ENCODE results near the gene NDUFAB1. TPM values are rescaled to one million over a fixed set of nuclear protein-coding genes. Genes with fewer than 3 reads are reported as not detected.
"Not testable (repeated sequence)": the region's sequence is repeated elsewhere in the genome, so short reads cannot be mapped to it uniquely, and the experiment has no call there.

Gene NDUFAB1
- total and polyA plus RNA-seq, 10 donors, result 40.1 to 140 (median 63.6) TPM

DNA sequence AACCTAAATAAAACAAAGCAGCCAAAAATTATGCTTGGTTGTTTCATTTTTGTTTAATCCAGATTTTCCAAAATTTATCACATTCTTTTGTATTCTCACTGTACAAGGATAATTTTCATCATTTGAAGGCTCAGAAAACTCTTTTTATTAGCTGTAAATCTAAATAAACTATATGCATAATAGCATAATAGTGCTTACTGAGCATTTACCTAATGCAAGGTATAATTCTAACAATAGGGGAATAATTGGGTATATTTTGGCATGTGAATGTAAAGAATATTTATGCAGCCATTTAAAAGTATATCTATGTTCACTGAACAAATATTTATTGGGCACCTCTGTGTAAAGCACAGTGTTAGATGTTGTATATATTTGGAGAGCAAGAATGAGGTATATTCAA lies 28.0 kb upstream of the NDUFAB1 start:
- TF ChIP-seq POLR2AphosphoS5 (IDR thresholded peaks at IDR 0.05), result no peak
- TF ChIP-seq, protein P1, sequence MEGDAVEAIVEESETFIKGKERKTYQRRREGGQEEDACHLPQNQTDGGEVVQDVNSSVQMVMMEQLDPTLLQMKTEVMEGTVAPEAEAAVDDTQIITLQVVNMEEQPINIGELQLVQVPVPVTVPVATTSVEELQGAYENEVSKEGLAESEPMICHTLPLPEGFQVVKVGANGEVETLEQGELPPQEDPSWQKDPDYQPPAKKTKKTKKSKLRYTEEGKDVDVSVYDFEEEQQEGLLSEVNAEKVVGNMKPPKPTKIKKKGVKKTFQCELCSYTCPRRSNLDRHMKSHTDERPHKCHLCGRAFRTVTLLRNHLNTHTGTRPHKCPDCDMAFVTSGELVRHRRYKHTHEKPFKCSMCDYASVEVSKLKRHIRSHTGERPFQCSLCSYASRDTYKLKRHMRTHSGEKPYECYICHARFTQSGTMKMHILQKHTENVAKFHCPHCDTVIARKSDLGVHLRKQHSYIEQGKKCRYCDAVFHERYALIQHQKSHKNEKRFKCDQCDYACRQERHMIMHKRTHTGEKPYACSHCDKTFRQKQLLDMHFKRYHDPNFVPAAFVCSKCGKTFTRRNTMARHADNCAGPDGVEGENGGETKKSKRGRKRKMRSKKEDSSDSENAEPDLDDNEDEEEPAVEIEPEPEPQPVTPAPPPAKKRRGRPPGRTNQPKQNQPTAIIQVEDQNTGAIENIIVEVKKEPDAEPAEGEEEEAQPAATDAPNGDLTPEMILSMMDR (IDR thresholded peaks at IDR 0.05 in 8 of 11, conservative IDR thresholded peaks at IDR 0.05 in 3 of 11), result no peak
- no peak for TF ChIP-seq POLR2A (IDR thresholded peaks at IDR 0.05)
- peaks cover 2 to 100% (median 85%) of the 10 kb centered on the region in 6 donors for H3K36me3 ChIP-seq
- no peak for DNase-seq
- intact Hi-C loops (cut with DNase I; ENCODE audit: low total_unique reads), result no loop called here
- no peaks in the 10 kb centered on the region for H3K9me3 ChIP-seq
- no peaks in the 10 kb centered on the region for H3K27me3 ChIP-seq (replicated peaks in 1 of 7)
- H3K4me1 ChIP-seq, result no peaks in the 10 kb centered on the region
- no peak overlapping the region for H3K27ac ChIP-seq
- H3K4me3 ChIP-seq, result no peak overlapping the region

DNA sequence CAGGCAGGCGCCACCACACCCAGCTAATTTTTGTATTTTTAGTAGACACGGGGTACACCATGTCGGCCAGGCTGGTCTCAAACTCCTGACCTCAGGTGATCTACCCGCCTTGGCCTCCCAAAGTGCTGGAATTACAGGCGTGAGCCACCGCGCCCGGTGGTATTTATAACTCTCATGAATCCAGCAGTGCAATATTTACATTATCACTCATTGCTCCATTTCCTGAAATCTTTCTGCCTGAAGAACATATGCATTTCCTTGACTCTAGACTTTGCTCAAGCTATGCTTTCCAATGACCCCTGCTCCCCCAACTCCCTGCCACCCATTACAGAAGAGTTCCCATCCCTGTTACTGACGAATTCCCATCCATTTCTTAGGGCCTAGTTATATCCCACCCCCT lies 19.7 kb upstream of the NDUFAB1 start:
- 87 to 96% (median 90%) methylated on average over 9 of the region's 9 CpGs for WGBS, 5 donors
- Histone ChIP-seq H3K36me3 (peaks cover 0 to 96% (median 64%) of the 10 kb centered on the region in 6 donors), H3K4me1 (no peaks in the 10 kb centered on the region), H3K27ac (no peak overlapping the region), H3K27me3 (replicated peaks in 1 of 7) (no peaks in the 10 kb centered on the region), H3K9me3 (no peaks in the 10 kb centered on the region), H3K4me3 (no peak overlapping the region)
- no peak for DNase-seq
- TF ChIP-seq POLR2AphosphoS5 (IDR thresholded peaks at IDR 0.05) (no peak), POLR2A (IDR thresholded peaks at IDR 0.05) (no peak)
- TF ChIP-seq, protein P1 (IDR thresholded peaks at IDR 0.05 in 8 of 11, conservative IDR thresholded peaks at IDR 0.05 in 3 of 11), result no peak
- intact Hi-C loops (cut with DNase I; ENCODE audit: low total_unique reads), result no loop called here

DNA sequence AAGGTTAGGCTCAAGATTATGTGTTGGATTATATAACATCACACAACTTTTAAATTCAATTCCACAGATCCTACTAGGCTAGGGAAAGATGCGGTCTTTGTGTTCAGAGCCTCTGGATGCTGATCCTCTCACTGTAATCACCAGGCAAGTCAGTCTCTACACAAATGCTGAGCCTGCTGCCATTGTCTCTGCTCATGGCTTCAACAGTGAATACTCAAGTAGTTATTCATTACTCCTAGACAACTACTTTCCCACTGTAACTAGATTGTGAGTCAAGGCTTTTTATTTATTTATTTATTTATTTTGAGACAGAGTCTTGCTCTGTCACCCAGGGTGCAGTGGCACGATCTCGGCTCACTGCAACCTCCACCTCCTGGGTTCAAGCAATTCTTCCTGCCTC lies 15.8 kb upstream of the NDUFAB1 start:
- no peak overlapping the region for H3K4me3 ChIP-seq
- intact Hi-C loops (cut with DNase I; ENCODE audit: low total_unique reads), result no loop called here
- TF ChIP-seq, protein P1 (IDR thresholded peaks at IDR 0.05 in 8 of 11, conservative IDR thresholded peaks at IDR 0.05 in 3 of 11), result no peak
- no peak for TF ChIP-seq POLR2A (IDR thresholded peaks at IDR 0.05)
- TF ChIP-seq POLR2AphosphoS5 (IDR thresholded peaks at IDR 0.05), result no peak
- H3K9me3 ChIP-seq, result no peaks in the 10 kb centered on the region
- H3K36me3 ChIP-seq, result peaks cover 0 to 94% (median 38%) of the 10 kb centered on the region in 6 donors
- no peaks in the 10 kb centered on the region for H3K4me1 ChIP-seq
- no peaks in the 10 kb centered on the region for H3K27me3 ChIP-seq (replicated peaks in 1 of 7)
- no peak overlapping the region for H3K27ac ChIP-seq
- WGBS, 5 donors, result 97 to 100% (median 100%) methylated on average over 3 of the region's 3 CpGs
- DNase-seq, result no peak

DNA sequence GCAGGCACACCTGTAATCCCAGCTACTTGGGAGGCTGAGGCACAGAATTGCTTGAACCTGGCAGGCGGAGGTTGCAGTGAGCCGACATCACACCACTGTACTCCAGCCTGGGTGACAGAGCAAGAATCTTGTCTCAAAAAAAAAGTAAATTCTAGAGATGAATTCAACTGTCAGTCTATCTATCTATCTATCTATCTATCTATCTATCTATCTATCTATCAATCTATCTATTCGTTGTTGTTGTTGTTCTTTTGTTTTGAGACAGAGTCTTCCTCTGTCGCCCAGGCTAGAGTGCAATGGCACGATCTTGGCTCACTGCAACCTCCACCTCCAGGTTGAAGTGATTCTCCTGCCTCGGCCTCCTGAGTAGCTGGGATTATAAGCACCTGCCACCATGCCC lies 14.8 kb upstream of the NDUFAB1 start:
- H3K27me3 ChIP-seq (replicated peaks in 1 of 7); H3K27ac ChIP-seq; H3K4me1 ChIP-seq; H3K4me3 ChIP-seq; H3K9me3 ChIP-seq; DNase-seq; intact Hi-C loops (cut with DNase I; ENCODE audit: low total_unique reads): not testable (repeated sequence)
- H3K36me3 ChIP-seq, result peaks cover 0 to 94% (median 30%) of the 10 kb centered on the region in 6 donors
- WGBS, 5 donors, result 95 to 97% (median 96%) methylated on average over 6 of the region's 6 CpGs

DNA sequence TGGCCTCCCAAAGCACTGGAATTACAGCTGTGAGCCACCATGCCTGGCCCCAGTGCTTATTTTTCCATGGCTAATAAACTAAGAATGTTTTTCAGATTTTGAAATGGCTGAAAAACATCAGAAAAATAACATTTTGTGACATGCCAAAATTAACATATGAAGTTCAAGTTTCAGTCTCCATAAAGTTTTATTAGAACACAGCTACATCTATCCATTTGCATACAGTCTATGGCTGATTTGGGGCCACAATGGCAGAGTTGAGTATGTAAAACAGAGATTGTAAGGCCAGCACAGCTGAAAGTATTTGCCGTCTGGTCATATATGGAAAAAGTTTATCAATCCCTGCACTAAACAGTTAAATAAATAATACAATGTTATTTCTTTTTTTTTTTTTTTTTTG lies 13.8 kb upstream of the NDUFAB1 start:
- H3K27me3 ChIP-seq (replicated peaks in 1 of 7), result no peaks in the 10 kb centered on the region
- intact Hi-C loops (cut with DNase I; ENCODE audit: low total_unique reads), result no loop called here
- DNase-seq, result no peak
- TF ChIP-seq, protein P1 (IDR thresholded peaks at IDR 0.05 in 8 of 11, conservative IDR thresholded peaks at IDR 0.05 in 3 of 11), result no peak
- TF ChIP-seq POLR2AphosphoS5 (IDR thresholded peaks at IDR 0.05) (no peak), POLR2A (IDR thresholded peaks at IDR 0.05) (no peak)
- H3K4me1 ChIP-seq, result no peaks in the 10 kb centered on the region
- no peaks in the 10 kb centered on the region for H3K9me3 ChIP-seq
- no peak overlapping the region for H3K4me3 ChIP-seq
- H3K27ac ChIP-seq, result no peak overlapping the region
- H3K36me3 ChIP-seq, result peaks cover 0 to 94% (median 30%) of the 10 kb centered on the region in 6 donors
- 92 to 100% (median 95%) methylated on average over 1 of the region's 1 CpG for WGBS, 5 donors
